Tibial nerve (tissue), 4 donors: Measurements from ENCODE around the gene DMXL1.

Source experiments
- CTCF ChIP-seq, 5 experiments: fragments of 200-600 bp in 3 of 5; fragments of 450-650 bp in 2 of 5; sonication (generic) in 3 of 5; IDR thresholded peaks; one replicate each; pipeline ENCODE4 v1.5.1; 2016 to 2019; ENCODE audit warnings: antibody characterized with exemption in 5 of 5, mild to moderate bottlenecking in 3 of 5, moderate library complexity in 2 of 5
- EP300 ChIP-seq, 2 donors: sonication (generic); formaldehyde crosslinking; IDR thresholded peaks; one replicate each; pipeline ENCODE4 v1.6.1; 2017; ENCODE audit warnings: antibody characterized with exemption in 2 of 2, mild to moderate bottlenecking in 1 of 2

- TF ChIP-seq EP300 (IDR thresholded peaks at IDR 0.05) = no peak
- no peak for TF ChIP-seq CTCF (IDR thresholded peaks at IDR 0.05)
Observed at GRCh38 chr5:119131530-119132304, 60.8 kb downstream of the DMXL1 start.
